IPS-15b (cell line): ENCODE measurements around the gene MOCOS.

Experiments
- H3K27me3 ChIP-seq: one replicate; pipeline ENCODE4 v1.6.1; 2013; ENCODE audit warnings: low read length; ENCODE audit not compliant: control insufficient read depth, insufficient read depth
- H3K36me3 ChIP-seq: one replicate; pipeline ENCODE4 v1.6.1; 2013; ENCODE audit warnings: low read length; ENCODE audit not compliant: control insufficient read depth, insufficient read depth
- H3K4me1 ChIP-seq: one replicate; pipeline ENCODE4 v1.6.1; 2013; ENCODE audit warnings: mild to moderate bottlenecking, low read length; ENCODE audit not compliant: control insufficient read depth, insufficient read depth
- H3K4me3 ChIP-seq: one replicate; pipeline ENCODE4 v1.5.1; 2013; ENCODE audit warnings: low read depth, low read length
- H3K9ac ChIP-seq: one replicate; pipeline ENCODE4 v1.6.1; 2013; ENCODE audit warnings: low read depth, mild to moderate bottlenecking, low read length
- H3K9me3 ChIP-seq: one replicate; pipeline ENCODE4 v1.6.1; 2013; ENCODE audit warnings: mild to moderate bottlenecking, low read length; ENCODE audit not compliant: control insufficient read depth, insufficient read depth

Gene MOCOS

GRCh38 chr18:36284268-36284667, 97.0 kb downstream of the MOCOS start:
- H3K4me3 ChIP-seq, result no peak overlapping the region
- H3K4me1 ChIP-seq, result no peaks in the 10 kb centered on the region
- no peak overlapping the region for H3K9ac ChIP-seq
- H3K9me3 ChIP-seq, result no peaks in the 10 kb centered on the region
- no peaks in the 10 kb centered on the region for H3K27me3 ChIP-seq
- H3K36me3 ChIP-seq, result no peaks in the 10 kb centered on the region

GRCh38 chr18:36284671-36285295, 97.5 kb downstream of the MOCOS start:
- Histone ChIP-seq H3K9me3 (no peaks in the 10 kb centered on the region), H3K4me1 (no peaks in the 10 kb centered on the region), H3K36me3 (no peaks in the 10 kb centered on the region)

GRCh38 chr18:36287653-36288052, 100.4 kb downstream of the MOCOS start:
- H3K27me3 ChIP-seq, result peaks cover 14% of the 10 kb centered on the region

More at GRCh38 chr18:36284671-36285295, 97.5 kb downstream of the MOCOS start:
- Histone ChIP-seq H3K27me3 (no peaks in the 10 kb centered on the region), H3K9ac (no peak overlapping the region), H3K4me3 (no peak overlapping the region)

GRCh38 chr18:36288689-36289088, 101.4 kb downstream of the MOCOS start:
- H3K9me3 ChIP-seq, result no peaks in the 10 kb centered on the region
- H3K27me3 ChIP-seq, result peaks cover 24% of the 10 kb centered on the region
- no peaks in the 10 kb centered on the region for H3K4me1 ChIP-seq
- no peak overlapping the region for H3K9ac ChIP-seq
- no peaks in the 10 kb centered on the region for H3K36me3 ChIP-seq
- no peak overlapping the region for H3K4me3 ChIP-seq

More at GRCh38 chr18:36287653-36288052, 100.4 kb downstream of the MOCOS start:
- Histone ChIP-seq H3K9me3 (no peaks in the 10 kb centered on the region), H3K9ac (no peak overlapping the region), H3K36me3 (no peaks in the 10 kb centered on the region), H3K4me3 (no peak overlapping the region), H3K4me1 (no peaks in the 10 kb centered on the region)

GRCh38 chr18:36294031-36294430, 106.7 kb downstream of the MOCOS start:
- no peaks in the 10 kb centered on the region for H3K9me3 ChIP-seq
- H3K4me1 ChIP-seq, result no peaks in the 10 kb centered on the region
- H3K4me3 ChIP-seq, result no peak overlapping the region
- H3K27me3 ChIP-seq, result peaks cover 56% of the 10 kb centered on the region
- no peaks in the 10 kb centered on the region for H3K36me3 ChIP-seq
- H3K9ac ChIP-seq, result no peak overlapping the region

- no peaks in the 10 kb centered on the region for H3K36me3 ChIP-seq
- no peaks in the 10 kb centered on the region for H3K9me3 ChIP-seq
- H3K4me1 ChIP-seq, result no peaks in the 10 kb centered on the region
- peaks cover 68% of the 10 kb centered on the region for H3K27me3 ChIP-seq
- H3K4me3 ChIP-seq, result peak overlapping the region; percentile 27
- no peak overlapping the region for H3K9ac ChIP-seq
Measured at GRCh38 chr18:36295214-36295613, 107.9 kb downstream of the MOCOS start.

- no peaks in the 10 kb centered on the region for H3K4me1 ChIP-seq
- no peaks in the 10 kb centered on the region for H3K36me3 ChIP-seq
- no peak overlapping the region for H3K9ac ChIP-seq
- no peaks in the 10 kb centered on the region for H3K9me3 ChIP-seq
- H3K4me3 ChIP-seq, result peak overlapping the region; percentile 27
- H3K27me3 ChIP-seq, result peaks cover 72% of the 10 kb centered on the region
Measured at GRCh38 chr18:36295880-36296301, 108.6 kb downstream of the MOCOS start.

- no peaks in the 10 kb centered on the region for H3K36me3 ChIP-seq
- H3K4me1 ChIP-seq, result no peaks in the 10 kb centered on the region
- H3K27me3 ChIP-seq, result peaks cover 67% of the 10 kb centered on the region
- peak overlapping the region; percentile 68 for H3K4me3 ChIP-seq
- no peak overlapping the region for H3K9ac ChIP-seq
- H3K9me3 ChIP-seq, result no peaks in the 10 kb centered on the region
Measured at GRCh38 chr18:36296650-36297416, 109.5 kb downstream of the MOCOS start.

- Histone ChIP-seq H3K9me3 (no peaks in the 10 kb centered on the region), H3K4me1 (no peaks in the 10 kb centered on the region), H3K9ac (no peak within 1 kb of the TSS), H3K4me3 (peak within 1 kb of the TSS; percentile 68), H3K27me3 (peaks cover 62% of the 10 kb centered on the region), H3K36me3 (no peaks in the 10 kb centered on the region)
Measured at GRCh38 chr18:36297417-36298125, 110.3 kb downstream of the MOCOS start, which contains the start of gene FHOD3. Gene FHOD3, plus strand, starts transcription at chr18:36297713. Its CDS starts 123 bp downstream, at chr18:36297836.

GRCh38 chr18:36298126-36298741, 110.9 kb downstream of the MOCOS start:
- Histone ChIP-seq H3K9ac (no peak overlapping the region), H3K9me3 (no peaks in the 10 kb centered on the region), H3K4me1 (no peaks in the 10 kb centered on the region), H3K27me3 (peaks cover 55% of the 10 kb centered on the region), H3K4me3 (peak overlapping the region; percentile 68), H3K36me3 (no peaks in the 10 kb centered on the region)

- no peak overlapping the region for H3K4me3 ChIP-seq
- no peaks in the 10 kb centered on the region for H3K36me3 ChIP-seq
- no peak overlapping the region for H3K9ac ChIP-seq
- H3K9me3 ChIP-seq, result no peaks in the 10 kb centered on the region
- no peaks in the 10 kb centered on the region for H3K4me1 ChIP-seq
- H3K27me3 ChIP-seq, result peaks cover 48% of the 10 kb centered on the region
Measured at GRCh38 chr18:36299015-36299414, 111.7 kb downstream of the MOCOS start.
